Thymus (tissue), 11 donors: ENCODE results near the gene WDR35. TPM values are rescaled to one million over a fixed set of nuclear protein-coding genes. Genes with fewer than 3 reads are reported as not detected.

Experiments
- DNase-seq, 9 donors: peaks; one replicate each; pipeline ENCODE4 v3.0.0-alpha.2; 2013; ENCODE audit warnings: low spot score in 9 of 9, low read depth in 6 of 9, missing footprints in 1 of 9
- H3K27ac ChIP-seq, 2 donors: one replicate each; pipeline ENCODE4 v1.5.1; 2013; ENCODE audit warnings: control low read depth in 1 of 2, low read depth in 1 of 2, low read length in 1 of 2, mild to moderate bottlenecking in 1 of 2, moderate library complexity in 1 of 2
- H3K27me3 ChIP-seq, 2 donors: one replicate each; pipeline ENCODE4 v1.5.1; 2013; ENCODE audit warnings: low read length in 1 of 2; ENCODE audit not compliant: control insufficient read depth in 2 of 2, insufficient read depth in 1 of 2
- H3K36me3 ChIP-seq, 2 donors: one replicate each; pipeline ENCODE4 v1.5.1; 2013; ENCODE audit warnings: low read length in 1 of 2, mild to moderate bottlenecking in 1 of 2, moderate library complexity in 1 of 2; ENCODE audit not compliant: control insufficient read depth in 2 of 2, insufficient read depth in 2 of 2
- H3K4me1 ChIP-seq, 2 donors: one replicate each; pipeline ENCODE4 v1.5.1; 2013; ENCODE audit warnings: low read length in 2 of 2; ENCODE audit not compliant: control insufficient read depth in 2 of 2, insufficient read depth in 2 of 2
- H3K4me3 ChIP-seq, 2 donors: one replicate each; pipeline ENCODE4 v1.5.1; 2013; ENCODE audit warnings: low read length in 2 of 2, control low read depth in 1 of 2, mild to moderate bottlenecking in 1 of 2
- H3K9me3 ChIP-seq, 2 donors: one replicate each; pipeline ENCODE4 v1.5.1; 2013; ENCODE audit warnings: low read length in 1 of 2, mild to moderate bottlenecking in 1 of 2; ENCODE audit not compliant: control insufficient read depth in 2 of 2, insufficient read depth in 1 of 2
- WGBS: extraction: QIAGEN DNeasy Blood & Tissue Kit; methylation state at CpG from one replicate; pipeline ENCODE4 v1.1.7; 2013; 5-methylcytosine and 5-hydroxymethylcytosine counted together
- polyA plus RNA-seq: library from polyadenylated mRNA; stranded (reverse); fragments of 200-250 nt; gene quantifications from one replicate; pipeline ENCODE4 v1.2.3, GENCODE V29; 2013
- total RNA-seq: library from RNA; stranded (reverse); fragments of 120-200 nt; gene quantifications from one replicate; pipeline ENCODE4 v1.2.4, GENCODE V29; 2013
- donor health status: healthy.

Gene WDR35
- total and polyA plus RNA-seq, 2 donors, result 6.9 to 8.4 TPM

DNA sequence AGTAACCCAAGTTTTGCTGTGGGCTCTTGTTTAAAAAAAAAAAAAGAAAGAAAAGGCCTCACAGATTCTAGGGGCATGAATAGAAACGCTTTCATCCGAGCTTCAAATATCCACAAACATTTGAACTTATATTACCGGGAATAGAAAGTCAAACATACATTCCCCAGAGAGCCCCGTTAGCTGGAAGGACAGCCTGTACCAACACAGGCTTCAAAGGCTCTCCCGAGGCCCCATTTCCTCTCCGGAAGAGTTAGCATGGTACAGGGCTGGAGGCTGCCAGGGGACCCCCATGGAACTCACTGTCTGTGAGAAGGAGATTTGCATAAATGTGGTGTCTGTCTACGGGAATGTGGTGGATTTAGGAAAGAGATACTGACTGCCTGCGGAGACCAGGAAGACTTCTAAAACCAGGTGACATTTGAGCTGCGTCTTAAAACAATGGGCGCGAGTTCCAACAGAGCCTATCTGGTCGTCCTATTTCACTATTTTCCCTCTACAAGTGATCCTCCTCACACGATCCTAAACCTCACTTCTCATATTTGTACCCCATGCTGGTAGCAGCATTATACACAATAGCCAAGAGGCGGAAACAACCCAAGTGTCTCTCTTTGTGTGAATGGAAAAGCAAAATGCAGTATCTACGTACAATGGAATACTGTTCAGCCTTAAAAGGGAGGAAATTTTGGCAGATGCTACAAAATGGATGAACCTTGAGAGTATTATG is 23.4 kb upstream of the WDR35 start:
- Histone ChIP-seq H3K27ac (no peak overlapping the region), H3K4me3 (no peak overlapping the region), H3K4me1 (peaks cover 4 to 10% of the 10 kb centered on the region in 2 donors), H3K36me3 (no peaks in the 10 kb centered on the region), H3K27me3 (peaks cover 36 to 59% of the 10 kb centered on the region in 2 donors), H3K9me3 (peaks cover 0 to 2% of the 10 kb centered on the region in 2 donors)
- WGBS, result 43% methylated on average over 15 of the region's 15 CpGs
- no peak for DNase-seq

DNA sequence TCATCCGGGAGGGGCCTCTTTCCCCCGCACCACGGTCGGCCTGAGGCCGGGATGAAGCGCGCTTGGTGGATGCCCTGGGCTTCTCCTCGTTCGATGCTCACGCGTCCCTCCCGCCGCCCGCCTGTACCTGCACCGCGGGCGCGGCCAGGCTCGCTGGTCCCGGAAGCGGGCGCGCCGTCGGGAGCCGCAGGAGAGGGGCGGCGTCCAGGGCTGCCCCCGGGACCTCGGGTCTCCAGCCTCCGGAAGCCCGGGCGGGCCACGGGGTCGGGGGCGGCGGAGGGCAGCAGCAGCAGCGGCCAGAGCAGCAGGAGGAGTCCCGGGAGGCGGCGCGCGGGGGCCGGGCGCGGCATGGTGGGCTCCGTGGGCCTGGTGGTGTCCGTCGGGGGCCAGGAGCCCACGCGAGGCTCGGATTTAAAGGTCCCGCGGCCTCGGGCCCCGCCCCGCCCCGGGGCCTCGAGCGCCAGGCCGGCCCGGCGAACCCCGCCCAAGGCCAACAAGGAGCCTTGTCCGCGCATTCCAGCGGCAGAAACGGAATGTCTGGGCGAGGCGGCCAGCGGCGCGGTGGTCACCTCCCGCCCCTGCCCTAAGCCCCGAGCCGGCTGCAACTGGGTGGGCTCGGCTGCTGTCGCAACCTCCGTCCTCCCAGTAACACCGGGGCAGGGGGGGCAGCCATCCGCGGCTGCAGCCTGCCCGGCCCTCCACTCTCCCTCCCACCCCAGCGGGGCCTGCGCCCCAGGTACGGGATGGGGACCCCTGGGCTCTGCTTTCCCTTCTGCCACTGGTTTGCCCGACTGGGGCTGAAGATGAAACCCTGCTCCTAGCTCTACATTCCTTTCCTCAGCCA is 22.6 kb upstream of the WDR35 start, which contains the start of gene MATN3:
TSS of gene MATN3 (minus strand) at position 387 of the 844 bp plus-strand sequence. CDS start at position 350, 37 bp downstream.
- peaks cover 4 to 10% of the 10 kb centered on the region in 2 donors for H3K4me1 ChIP-seq
- H3K27me3 ChIP-seq, result peaks cover 36 to 62% of the 10 kb centered on the region in 2 donors
- DNase-seq, result no peak
- WGBS, result 2% methylated on average over 87 of the region's 87 CpGs
- H3K36me3 ChIP-seq, result no peaks in the 10 kb centered on the region
- peaks cover 0 to 2% of the 10 kb centered on the region in 2 donors for H3K9me3 ChIP-seq
- H3K4me3 ChIP-seq, result peak within 1 kb of the TSS in 1 of 2 donors; percentile 39
- H3K27ac ChIP-seq, result no peak within 1 kb of the TSS

DNA sequence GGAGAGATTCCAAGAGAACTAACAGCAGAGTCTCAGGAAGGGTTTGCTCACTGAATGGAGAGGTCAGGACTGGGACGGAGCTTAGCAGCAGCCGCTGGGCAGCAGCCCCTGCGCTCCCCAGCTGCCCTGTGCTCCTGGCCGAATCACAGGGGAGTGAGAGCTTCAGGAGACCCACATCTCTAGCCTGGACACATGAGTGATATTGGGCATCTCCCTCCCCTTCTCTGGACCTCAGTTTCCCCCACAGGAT is 22.1 kb upstream of the WDR35 start:
- H3K27ac ChIP-seq, result no peak overlapping the region

DNA sequence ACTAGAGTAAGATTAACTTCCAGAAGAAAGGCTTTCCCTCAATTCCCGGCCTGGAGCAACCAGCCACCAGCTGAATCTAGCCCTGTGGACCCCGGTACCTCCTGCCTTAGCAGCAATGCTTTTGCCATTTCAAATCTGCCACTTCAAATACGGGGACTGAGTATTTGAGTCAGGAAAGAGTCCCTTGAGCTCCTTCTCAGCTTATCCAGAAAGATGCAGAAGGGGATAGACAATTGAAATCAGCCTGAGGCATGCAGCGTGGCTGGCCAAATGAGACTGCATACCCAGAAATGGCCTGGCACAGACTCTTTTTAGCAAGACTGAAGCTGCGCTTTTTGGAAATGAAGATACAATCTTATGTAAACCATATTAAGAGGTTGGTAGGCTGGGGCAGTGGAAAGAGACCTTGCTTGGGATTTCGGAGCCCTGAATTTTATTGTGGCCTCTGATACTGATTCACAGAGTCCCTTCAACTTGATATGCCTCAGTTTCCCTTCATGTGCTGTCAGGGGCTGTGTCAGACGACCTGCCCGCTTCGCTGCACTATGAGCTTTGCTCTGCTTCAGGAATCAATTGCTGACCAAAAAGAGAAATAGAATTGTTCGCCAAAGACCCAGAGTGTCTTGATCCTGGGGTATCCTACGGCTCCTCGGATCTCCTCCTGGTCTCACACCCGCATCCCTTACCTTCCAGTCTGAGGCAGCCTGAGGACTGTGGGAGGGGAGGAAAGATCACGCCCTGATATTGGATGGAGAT is 21.5 kb upstream of the WDR35 start:
- DNase-seq, result no peak
- 91% methylated on average over 14 of the region's 14 CpGs for WGBS
- Histone ChIP-seq H3K9me3 (peaks cover 0 to 2% of the 10 kb centered on the region in 2 donors), H3K4me3 (no peak overlapping the region), H3K27ac (no peak overlapping the region), H3K36me3 (no peaks in the 10 kb centered on the region), H3K27me3 (peaks cover 36 to 62% of the 10 kb centered on the region in 2 donors), H3K4me1 (peaks cover 4 to 10% of the 10 kb centered on the region in 2 donors)

More for the DNA sequence above, 22.1 kb upstream of the WDR35 start:
- no peaks in the 10 kb centered on the region for H3K36me3 ChIP-seq
- peaks cover 0 to 2% of the 10 kb centered on the region in 2 donors for H3K9me3 ChIP-seq
- 37% methylated on average over 4 of the region's 4 CpGs for WGBS
- no peak overlapping the region for H3K4me3 ChIP-seq
- peaks cover 4 to 10% of the 10 kb centered on the region in 2 donors for H3K4me1 ChIP-seq
- peaks cover 36 to 62% of the 10 kb centered on the region in 2 donors for H3K27me3 ChIP-seq
- DNase-seq, result no peak

DNA sequence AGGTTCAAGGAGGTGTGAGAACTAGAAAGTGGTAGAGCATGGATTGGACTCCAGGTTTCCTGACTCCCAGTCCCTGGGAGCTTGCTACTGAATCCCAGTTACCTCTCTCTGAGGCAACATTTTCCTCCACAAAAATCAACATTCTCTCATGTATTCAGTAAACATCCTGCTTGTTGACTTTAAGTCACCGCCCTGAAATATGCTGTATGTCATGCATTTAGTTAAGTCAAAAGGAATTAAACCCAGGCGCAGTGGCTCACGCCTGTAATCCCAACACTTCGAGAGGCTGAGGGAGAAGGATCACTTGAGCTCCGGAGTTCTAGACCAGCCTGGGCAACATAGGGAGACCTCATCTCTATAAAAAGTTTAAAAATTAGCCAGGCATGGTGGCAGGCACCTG is 18.8 kb upstream of the WDR35 start:
- Histone ChIP-seq H3K4me1 (peaks cover 4 to 10% of the 10 kb centered on the region in 2 donors), H3K36me3 (no peaks in the 10 kb centered on the region), H3K27ac (no peak overlapping the region), H3K27me3 (peaks cover 31 to 52% of the 10 kb centered on the region in 2 donors), H3K9me3 (peaks cover 0 to 2% of the 10 kb centered on the region in 2 donors), H3K4me3 (no peak overlapping the region)
- 97% methylated on average over 5 of the region's 5 CpGs for WGBS
- no peak for DNase-seq

DNA sequence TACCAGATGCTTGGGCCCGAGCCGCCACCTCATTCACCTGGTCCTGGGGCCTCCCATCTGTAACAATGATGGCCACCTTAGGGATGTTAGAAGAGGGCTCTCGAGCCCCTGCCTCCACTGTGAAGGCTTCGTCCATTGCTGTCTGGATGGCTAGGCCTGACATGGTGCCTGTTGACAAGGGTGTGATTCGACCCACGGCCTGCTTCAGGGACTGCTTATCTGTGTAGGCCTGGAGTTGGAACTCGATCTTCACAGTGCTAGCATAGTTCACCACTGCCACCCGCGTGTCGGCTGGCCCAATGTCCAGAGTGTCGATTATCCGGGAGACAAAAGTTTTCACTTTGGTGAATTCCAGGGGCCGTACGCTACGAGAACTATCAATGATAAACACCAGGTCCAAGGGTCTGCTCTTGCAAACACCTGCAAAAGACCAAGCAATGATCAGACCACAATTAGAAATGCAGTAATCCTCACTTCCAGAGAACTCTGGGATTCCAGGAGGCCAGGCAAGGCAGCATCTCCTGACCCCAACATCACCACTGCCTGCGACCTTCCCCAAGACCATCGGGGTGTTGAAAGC is 16.1 kb upstream of the WDR35 start:
- Histone ChIP-seq H3K9me3 (no peaks in the 10 kb centered on the region), H3K4me1 (no peaks in the 10 kb centered on the region), H3K4me3 (no peak overlapping the region), H3K27ac (no peak overlapping the region), H3K36me3 (no peaks in the 10 kb centered on the region), H3K27me3 (peaks cover 8 to 25% of the 10 kb centered on the region in 2 donors)
- WGBS, result 97% methylated on average over 17 of the region's 17 CpGs
- DNase-seq, result no peak

DNA sequence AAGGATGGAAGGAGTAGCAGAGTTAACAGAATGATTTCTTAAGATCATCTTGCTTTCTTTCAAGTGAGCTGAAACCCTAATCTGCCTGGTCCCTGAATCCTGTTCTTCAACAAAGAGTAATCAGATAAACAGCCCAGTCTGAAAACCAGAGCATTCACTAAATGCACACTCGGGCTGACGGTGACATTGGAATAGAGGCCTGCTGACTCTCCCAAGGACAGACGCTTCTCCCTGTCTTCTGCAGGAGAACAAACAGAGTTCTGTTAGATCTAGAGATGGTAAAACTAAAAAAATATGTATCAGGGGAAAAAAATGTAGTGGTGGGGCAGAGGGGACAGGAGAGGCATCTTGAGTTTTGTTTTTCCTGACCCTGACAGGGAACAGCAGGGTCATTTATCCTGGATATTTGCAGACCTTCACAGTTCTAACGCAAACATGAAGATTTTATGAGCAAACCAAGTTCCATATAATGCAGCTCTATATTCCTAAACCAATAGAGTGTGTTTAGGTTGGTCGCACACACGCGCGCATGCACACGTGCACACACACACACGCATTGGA is 15.2 kb upstream of the WDR35 start:
- no peak overlapping the region for H3K27ac ChIP-seq
- H3K4me3 ChIP-seq, result no peak overlapping the region
- peaks cover 2 to 17% of the 10 kb centered on the region in 2 donors for H3K27me3 ChIP-seq
- H3K36me3 ChIP-seq, result no peaks in the 10 kb centered on the region
- H3K4me1 ChIP-seq, result no peaks in the 10 kb centered on the region
- no peaks in the 10 kb centered on the region for H3K9me3 ChIP-seq
- no peak for DNase-seq
- WGBS, result 97% methylated on average over 10 of the region's 10 CpGs

DNA sequence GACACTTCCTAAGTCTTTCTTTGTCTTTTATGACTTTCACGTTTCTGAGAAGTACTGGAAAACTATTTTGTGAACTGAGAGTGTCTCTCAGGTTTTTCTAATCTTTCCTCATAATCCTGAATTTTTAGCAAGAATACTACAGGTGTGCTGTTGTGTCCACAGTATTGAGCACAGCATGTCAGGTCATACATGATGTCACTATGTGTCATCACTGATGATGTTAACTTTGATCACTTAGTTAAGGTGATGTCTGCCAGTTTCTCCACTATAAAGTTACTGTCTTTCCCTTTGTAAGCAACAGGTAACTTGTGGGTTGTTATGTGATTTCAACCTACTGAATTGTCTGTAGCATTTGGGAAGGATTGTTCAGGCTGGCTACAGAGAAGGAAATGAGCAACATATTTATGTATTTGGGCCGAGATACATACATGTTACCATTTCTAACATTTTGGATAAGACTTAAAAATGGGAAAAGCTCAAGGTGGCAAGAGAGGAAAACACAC is 11.5 kb upstream of the WDR35 start:
- Histone ChIP-seq H3K27me3 (peaks cover 0 to 8% of the 10 kb centered on the region in 2 donors), H3K9me3 (no peaks in the 10 kb centered on the region), H3K36me3 (no peaks in the 10 kb centered on the region), H3K4me3 (no peak overlapping the region), H3K4me1 (no peaks in the 10 kb centered on the region), H3K27ac (no peak overlapping the region)
- DNase-seq, result no peak
- WGBS, result 94% methylated on average over 2 of the region's 2 CpGs
